SU-DHL-6 (cell line): ENCODE measurements around the gene RBM19.

Experiments used
- EZH2phosphoT487 ChIP-seq: fragments of 200-600 bp; sonication (generic), shearing (Covaris generic); conservative IDR thresholded peaks from 2 replicates; pipeline ENCODE4 v1.6.1; 2018; ENCODE audit warnings: mild to moderate bottlenecking, antibody characterized with exemption, low read length, moderate library complexity, mixed read lengths
- TF ChIP-seq, protein P1 (sequence below): fragments of 200-600 bp; sonication (generic); IDR thresholded peaks from one replicate; pipeline ENCODE4 v1.5.1; 2017; ENCODE audit warnings: antibody characterized with exemption, mild to moderate bottlenecking, low read length, moderate library complexity; ENCODE audit not compliant: insufficient read depth, poor library complexity, severe bottlenecking

DNA sequence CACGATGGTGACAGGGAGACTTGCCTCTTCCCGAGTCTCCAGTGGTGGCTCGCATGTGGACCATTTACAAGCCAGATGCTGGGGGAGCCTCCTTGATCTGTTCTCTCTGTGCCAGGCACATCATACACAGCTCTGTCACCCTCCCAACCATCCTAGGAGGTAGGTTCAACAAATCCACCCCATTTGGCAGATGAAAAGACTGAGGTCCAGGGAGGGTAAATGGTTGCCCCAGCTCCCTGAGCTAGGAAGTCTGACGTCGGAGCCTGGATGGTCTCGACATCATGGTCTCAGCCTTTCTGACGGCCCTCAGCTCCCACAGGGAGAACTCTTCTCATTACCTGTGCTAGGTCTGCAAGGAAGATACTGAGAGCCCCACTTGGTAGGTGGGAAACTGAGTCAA, 189.6 kb downstream of the RBM19 start:
- TF ChIP-seq, protein P1, sequence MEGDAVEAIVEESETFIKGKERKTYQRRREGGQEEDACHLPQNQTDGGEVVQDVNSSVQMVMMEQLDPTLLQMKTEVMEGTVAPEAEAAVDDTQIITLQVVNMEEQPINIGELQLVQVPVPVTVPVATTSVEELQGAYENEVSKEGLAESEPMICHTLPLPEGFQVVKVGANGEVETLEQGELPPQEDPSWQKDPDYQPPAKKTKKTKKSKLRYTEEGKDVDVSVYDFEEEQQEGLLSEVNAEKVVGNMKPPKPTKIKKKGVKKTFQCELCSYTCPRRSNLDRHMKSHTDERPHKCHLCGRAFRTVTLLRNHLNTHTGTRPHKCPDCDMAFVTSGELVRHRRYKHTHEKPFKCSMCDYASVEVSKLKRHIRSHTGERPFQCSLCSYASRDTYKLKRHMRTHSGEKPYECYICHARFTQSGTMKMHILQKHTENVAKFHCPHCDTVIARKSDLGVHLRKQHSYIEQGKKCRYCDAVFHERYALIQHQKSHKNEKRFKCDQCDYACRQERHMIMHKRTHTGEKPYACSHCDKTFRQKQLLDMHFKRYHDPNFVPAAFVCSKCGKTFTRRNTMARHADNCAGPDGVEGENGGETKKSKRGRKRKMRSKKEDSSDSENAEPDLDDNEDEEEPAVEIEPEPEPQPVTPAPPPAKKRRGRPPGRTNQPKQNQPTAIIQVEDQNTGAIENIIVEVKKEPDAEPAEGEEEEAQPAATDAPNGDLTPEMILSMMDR, result no peak
- no peak for TF ChIP-seq EZH2phosphoT487
